Right cardiac atrium (tissue), 5 donors: ENCODE data around the gene ZBTB20. TPM values are rescaled to one million over a fixed set of nuclear protein-coding genes. Genes with fewer than 3 reads are reported as not detected.

Experiments
- ATAC-seq, 2 donors: fragments of 200-7000 bp; cut with Tn5 transposase; one replicate each; pipeline versions ENCODE4 v1.8.0 to v1.9.1; 2020; ENCODE audit warnings: moderate library complexity in 2 of 2, mild to moderate bottlenecking in 1 of 2
- DNase-seq, 3 donors: peaks; one replicate each; pipeline ENCODE4 v3.0.0-alpha.2; 2020
- H3K27ac ChIP-seq: one replicate; pipeline ENCODE4 v1.5.1; 2013; ENCODE audit warnings: mild to moderate bottlenecking, low read length, control low read depth, moderate library complexity
- H3K27me3 ChIP-seq: one replicate; pipeline ENCODE4 v1.6.1; 2013; ENCODE audit not compliant: control insufficient read depth, insufficient read depth
- H3K4me1 ChIP-seq: one replicate; pipeline ENCODE4 v1.6.1; 2013; ENCODE audit warnings: low read length; ENCODE audit not compliant: control insufficient read depth, insufficient read depth
- H3K4me3 ChIP-seq: one replicate; pipeline ENCODE4 v1.5.1; 2013; ENCODE audit warnings: low read length, control low read depth
- H3K9me3 ChIP-seq: one replicate; pipeline ENCODE4 v1.6.1; 2013; ENCODE audit warnings: low read length; ENCODE audit not compliant: control insufficient read depth
- WGBS: extraction: QIAGEN DNeasy Blood & Tissue Kit; methylation state at CpG from one replicate; pipeline ENCODE4 v1.1.7; 2013; 5-methylcytosine and 5-hydroxymethylcytosine counted together
- intact Hi-C, 4 donors: fragments of 100-400 bp; cut with DNase I; formaldehyde crosslinking; loops; one replicate each; pipeline versions ENCODE4 v1.11.0 to v1.14.0; 2022 to 2023
- polyA plus RNA-seq: library from polyadenylated mRNA; stranded (reverse); fragments of 200-250 nt; gene quantifications from one replicate; pipeline ENCODE4 v1.2.3, GENCODE V29; 2013
- total RNA-seq, 4 donors: library from RNA; stranded (reverse); fragmentation: NEBNext Ultra II Directional; extraction: Animal tissue kit (Norgen Biotek cat#: 25700); gene quantifications; one replicate each; pipeline ENCODE4 v1.2.1, GENCODE V29; 2021
- donor health status: healthy with polysubstance abuse.
- donor health status: DM: no; HTN: yes; CAD: no.
- donor health status: DM: no; HTN: no; CAD: no.
- donor health status: DM: no; HTN: yes; CAD: no; lungs with severe emphysema.
- donor health status: DM: yes; HTN: yes; CAD: no.

The ZBTB20 gene
- total and polyA plus RNA-seq, 5 donors = 6.5 to 87.9 (median 75.5) TPM

DNA sequence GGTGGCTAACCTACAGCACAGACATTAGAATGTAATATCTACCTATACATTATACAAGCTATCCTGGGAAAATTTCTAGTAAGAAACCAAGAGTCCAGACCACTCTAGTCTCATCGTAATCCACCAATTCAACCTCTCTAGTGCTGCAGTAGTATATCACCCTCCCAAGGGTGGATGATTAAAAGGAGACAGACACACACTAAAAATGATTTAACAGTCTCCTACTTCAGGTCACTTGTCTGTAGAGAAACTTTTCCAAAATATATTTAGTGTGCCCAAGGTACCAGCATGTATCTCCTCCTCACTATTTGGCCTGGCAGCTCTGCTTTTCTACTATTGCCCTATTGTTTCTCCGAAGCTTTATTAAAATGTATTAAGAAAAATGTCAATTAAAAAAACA is 45.0 kb downstream of the ZBTB20 start:
- 94% methylated on average over 2 of the region's 2 CpGs for WGBS
- ATAC-seq = no peak
- intact Hi-C loops = no loop called here
- DNase-seq = no peak
- Histone ChIP-seq H3K9me3 (no peaks in the 10 kb centered on the region), H3K27ac (no peak overlapping the region), H3K27me3 (no peaks in the 10 kb centered on the region), H3K4me1 (no peaks in the 10 kb centered on the region), H3K4me3 (no peak overlapping the region)

- intact Hi-C loops = no loop called here
- Histone ChIP-seq H3K27ac (no peak overlapping the region), H3K27me3 (no peaks in the 10 kb centered on the region), H3K4me1 (peaks cover 2% of the 10 kb centered on the region), H3K4me3 (peak overlapping the region; percentile 75), H3K9me3 (no peaks in the 10 kb centered on the region)
- WGBS = 49% methylated on average over 2 of the region's 2 CpGs
- ATAC-seq (no peak), DNase-seq (no peak)
Measured at GRCh38 chr3:115100806-115101205, 46.3 kb downstream of the ZBTB20 start.

- ATAC-seq (peak; percentile 90 to 94), DNase-seq (no peak)
- Histone ChIP-seq H3K4me3 (peak overlapping the region; percentile 75), H3K4me1 (peaks cover 2% of the 10 kb centered on the region), H3K9me3 (no peaks in the 10 kb centered on the region), H3K27me3 (no peaks in the 10 kb centered on the region), H3K27ac (peak overlapping the region; percentile 94)
- under 1% methylated on average over 5 of the region's 5 CpGs for WGBS
- intact Hi-C loops = loop anchor here in 3 of 4 donors (5.0 to 10.0 kb wide), 2 partner anchors 45 to 47 kb away; partner anchors contain the start of gene ZBTB20 (in 3 of the 3)
Measured at GRCh38 chr3:115099986-115100571, 47.0 kb downstream of the ZBTB20 start.

DNA sequence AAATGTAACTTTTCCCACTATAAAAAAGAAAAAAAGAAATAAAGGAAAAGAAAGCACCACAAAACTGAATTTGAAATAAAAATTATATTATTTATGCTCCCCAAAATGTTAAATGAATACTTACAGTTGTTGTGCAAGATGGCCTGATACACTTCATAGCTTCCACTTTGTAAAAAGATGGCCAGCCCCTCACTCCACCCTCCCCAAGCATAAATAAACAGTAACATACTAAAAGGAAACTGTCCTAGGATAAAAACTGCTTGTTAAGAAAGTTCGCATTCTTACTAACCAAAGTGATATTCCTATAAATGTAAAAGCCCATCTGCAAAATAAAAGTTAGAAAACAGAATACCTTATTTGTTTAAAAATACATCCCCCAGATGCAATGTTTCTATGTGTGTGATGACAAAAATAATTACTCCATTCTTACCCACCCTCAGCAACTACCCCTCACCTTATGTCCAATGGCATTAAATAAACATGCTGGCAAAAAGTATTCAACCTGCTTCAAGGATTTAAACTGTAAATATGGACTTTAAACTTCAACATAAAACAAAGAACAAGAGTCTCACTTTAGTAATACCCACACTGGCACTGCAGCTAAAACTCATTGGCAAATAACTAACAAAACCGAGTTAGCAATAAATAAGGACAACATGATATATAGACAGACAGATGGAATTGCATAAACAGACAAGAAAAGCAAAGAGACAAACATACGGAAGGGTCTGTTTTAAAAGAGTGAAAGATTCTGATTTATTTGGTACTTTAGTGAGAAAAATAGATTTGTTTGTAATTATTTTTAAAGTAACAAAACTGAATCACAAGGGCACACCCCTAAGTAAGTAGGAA is 47.7 kb downstream of the ZBTB20 start:
- H3K4me3 ChIP-seq = peak overlapping the region; percentile 75
- no peak overlapping the region for H3K27ac ChIP-seq
- ATAC-seq (peak in 1 of 2 donors; percentile 65), DNase-seq (no peak)
- H3K9me3 ChIP-seq = no peaks in the 10 kb centered on the region
- no peaks in the 10 kb centered on the region for H3K27me3 ChIP-seq
- peaks cover 2% of the 10 kb centered on the region for H3K4me1 ChIP-seq
- intact Hi-C loops = loop anchor here in 3 of 4 donors (5.0 to 10.0 kb wide), 2 partner anchors 45 to 48 kb away; partner anchors contain the start of gene ZBTB20 (in 3 of the 3)
- WGBS = 15% methylated on average over 3 of the region's 3 CpGs

GRCh38 chr3:115098354-115099073 is 48.6 kb downstream of the ZBTB20 start:
- WGBS = 87% methylated on average over 7 of the region's 7 CpGs
- intact Hi-C loops = loop anchor here in 3 of 4 donors (5.0 to 10.0 kb wide), 2 partner anchors 46 to 49 kb away; partner anchors contain the start of gene ZBTB20 (in 3 of the 3)
- Histone ChIP-seq H3K4me3 (peak overlapping the region; percentile 75), H3K27ac (no peak overlapping the region), H3K27me3 (no peaks in the 10 kb centered on the region), H3K9me3 (no peaks in the 10 kb centered on the region), H3K4me1 (peaks cover 2% of the 10 kb centered on the region)
- no peak for ATAC-seq
- no peak for DNase-seq

DNA sequence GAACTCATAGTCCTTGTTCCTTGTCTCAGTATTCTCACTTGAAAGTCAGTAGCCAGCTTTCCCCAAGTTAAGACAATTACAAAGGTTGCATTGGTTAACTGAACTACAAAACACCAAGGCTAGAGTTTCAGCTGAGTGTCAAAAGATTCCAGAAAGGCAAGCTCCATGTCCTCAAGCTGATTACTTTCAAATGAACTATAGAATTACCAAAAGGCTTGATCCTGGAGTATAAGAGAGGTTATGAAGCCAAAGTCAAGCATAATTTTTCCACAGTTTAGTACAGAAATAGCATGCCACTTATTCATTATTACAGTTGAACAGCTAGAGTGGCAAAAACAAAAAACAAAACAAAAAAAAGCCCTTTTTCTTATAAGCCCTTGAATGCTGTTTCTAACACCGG is 51.9 kb downstream of the ZBTB20 start:
- Histone ChIP-seq H3K4me3 (no peak overlapping the region), H3K27me3 (no peaks in the 10 kb centered on the region), H3K9me3 (no peaks in the 10 kb centered on the region), H3K27ac (no peak overlapping the region), H3K4me1 (peaks cover 2% of the 10 kb centered on the region)
- WGBS = 64% methylated on average over 1 of the region's 1 CpG
- no peak for ATAC-seq
- intact Hi-C loops = loop anchor here in 3 of 4 donors (5.0 to 10.0 kb wide), 2 partner anchors 50 to 52 kb away; partner anchors contain the start of gene ZBTB20 (in 3 of the 3)
- DNase-seq = no peak

GRCh38 chr3:115092220-115092791 is 54.8 kb downstream of the ZBTB20 start:
- no peaks in the 10 kb centered on the region for H3K27me3 ChIP-seq
- 12% methylated on average over 4 of the region's 4 CpGs for WGBS
- intact Hi-C loops = loop anchor here in 2 of 4 donors (10.0 kb wide), 1 partner anchor 52 kb away; the partner anchor contains the start of gene ZBTB20 (in 2 of the 2)
- DNase-seq = peak; percentile 60 to 83 (median 80)
- peak; percentile 98 to 99 for ATAC-seq
- H3K4me3 ChIP-seq = no peak overlapping the region
- peaks cover 2% of the 10 kb centered on the region for H3K4me1 ChIP-seq
- H3K9me3 ChIP-seq = no peaks in the 10 kb centered on the region
- peak overlapping the region; percentile 35 for H3K27ac ChIP-seq

GRCh38 chr3:115090712-115091111 is 56.4 kb downstream of the ZBTB20 start:
- WGBS = 87% methylated on average over 1 of the region's 1 CpG
- intact Hi-C loops = loop anchor here in 2 of 4 donors (10.0 kb wide), 1 partner anchor 54 kb away; the partner anchor contains the start of gene ZBTB20 (in 2 of the 2)
- no peaks in the 10 kb centered on the region for H3K4me1 ChIP-seq
- no peak for ATAC-seq
- no peaks in the 10 kb centered on the region for H3K27me3 ChIP-seq
- no peak for DNase-seq
- H3K27ac ChIP-seq = no peak overlapping the region
- no peaks in the 10 kb centered on the region for H3K9me3 ChIP-seq
- H3K4me3 ChIP-seq = no peak overlapping the region

GRCh38 chr3:115089481-115089880 is 57.6 kb downstream of the ZBTB20 start:
- ATAC-seq (no peak), DNase-seq (no peak)
- intact Hi-C loops = no loop called here
- 89% methylated on average over 2 of the region's 2 CpGs for WGBS
- Histone ChIP-seq H3K27ac (no peak overlapping the region), H3K4me1 (no peaks in the 10 kb centered on the region), H3K4me3 (no peak overlapping the region), H3K9me3 (no peaks in the 10 kb centered on the region), H3K27me3 (no peaks in the 10 kb centered on the region)

- H3K27ac ChIP-seq = no peak overlapping the region
- H3K4me1 ChIP-seq = no peaks in the 10 kb centered on the region
- ATAC-seq (no peak), DNase-seq (no peak)
- H3K9me3 ChIP-seq = no peaks in the 10 kb centered on the region
- intact Hi-C loops = no loop called here
- 40% methylated on average over 1 of the region's 1 CpG for WGBS
- no peak overlapping the region for H3K4me3 ChIP-seq
- no peaks in the 10 kb centered on the region for H3K27me3 ChIP-seq
Measured at GRCh38 chr3:115087512-115087911, 59.6 kb downstream of the ZBTB20 start.
